ENCODE results near the gene MGAT5.

MGAT5 gene

GRCh38 chr2:134253804-134254203 is at the start of gene MGAT5:
Gene MGAT5 (plus strand): TSS chr2:134254072. CDS start chr2:134254404, 332 bp downstream.
- peak; percentile 60 to 84 for DNase-seq

- no peak for DNase-seq
Measured at GRCh38 chr2:134205087-134205486, 48.8 kb upstream of the MGAT5 start.

GRCh38 chr2:134206031-134206430 is 47.8 kb upstream of the MGAT5 start:
- DNase-seq: no peak

GRCh38 chr2:134206573-134206972 is 47.3 kb upstream of the MGAT5 start:
- DNase-seq: no peak

- DNase-seq: no peak
Measured at GRCh38 chr2:134207589-134208209, 46.2 kb upstream of the MGAT5 start.

- DNase-seq: no peak
Measured at GRCh38 chr2:134208825-134209224, 45.0 kb upstream of the MGAT5 start.

GRCh38 chr2:134212746-134213145 is 41.1 kb upstream of the MGAT5 start:
- DNase-seq: no peak

- no peak for DNase-seq
Measured at GRCh38 chr2:134216152-134216829, 37.6 kb upstream of the MGAT5 start.

- peak in 1 of 2 experiments; percentile 45 for DNase-seq
Measured at GRCh38 chr2:134217351-134217750, 36.5 kb upstream of the MGAT5 start.

GRCh38 chr2:134217924-134218323 is 35.9 kb upstream of the MGAT5 start:
- no peak for DNase-seq

- no peak for DNase-seq
Measured at GRCh38 chr2:134218414-134218813, 35.5 kb upstream of the MGAT5 start.

- no peak for DNase-seq
Measured at GRCh38 chr2:134218930-134219658, 34.8 kb upstream of the MGAT5 start.

GRCh38 chr2:134220344-134220974 is 33.4 kb upstream of the MGAT5 start:
- peak in 1 of 2 experiments; percentile 14 for DNase-seq

- DNase-seq: no peak
Measured at GRCh38 chr2:134224005-134224404, 29.9 kb upstream of the MGAT5 start.

- no peak for DNase-seq
Measured at GRCh38 chr2:134225173-134225572, 28.7 kb upstream of the MGAT5 start.

- DNase-seq: no peak
Measured at GRCh38 chr2:134225841-134226240, 28.0 kb upstream of the MGAT5 start.

GRCh38 chr2:134226601-134227000 is 27.3 kb upstream of the MGAT5 start:
- DNase-seq: no peak

- DNase-seq: peak in 1 of 2 experiments; percentile 44
Measured at GRCh38 chr2:134227666-134228065, 26.2 kb upstream of the MGAT5 start.

- DNase-seq: peak in 1 of 2 experiments; percentile 3
Measured at GRCh38 chr2:134228493-134228903, 25.4 kb upstream of the MGAT5 start.

- no peak for DNase-seq
Measured at GRCh38 chr2:134229540-134229939, 24.3 kb upstream of the MGAT5 start.

- DNase-seq: no peak
Measured at GRCh38 chr2:134230885-134231284, 23.0 kb upstream of the MGAT5 start.

GRCh38 chr2:134231301-134231964 is 22.4 kb upstream of the MGAT5 start:
- DNase-seq: no peak

GRCh38 chr2:134231965-134232340 is 21.9 kb upstream of the MGAT5 start:
- DNase-seq: no peak
